HepG2 (cell line): ENCODE data around the gene TPX2. TPM values are rescaled to one million over a fixed set of nuclear protein-coding genes. Genes with fewer than 3 reads are reported as not detected.

ENCODE experiments used
- AKAP8 ChIP-seq: sonication (generic); formaldehyde crosslinking; IDR thresholded peaks from 2 replicates; pipeline ENCODE4 v1.5.1; 2020; ENCODE audit warnings: mild to moderate bottlenecking, missing genetic modification reagents
- FOXC1 ChIP-seq: sonication (generic); formaldehyde crosslinking; IDR thresholded peaks from 2 replicates; pipeline ENCODE4 v1.8.0; 2022; ENCODE audit warnings: mild to moderate bottlenecking, missing genetic modification reagents, borderline replicate concordance
- HDAC2 ChIP-seq: sonication (generic); formaldehyde crosslinking; IDR thresholded peaks from 2 replicates; pipeline ENCODE4 v1.4.0; 2020; ENCODE audit warnings: missing genetic modification reagents
- SRSF9 ChIP-seq: fragments of 200-400 bp; formaldehyde crosslinking; IDR thresholded peaks from 2 replicates; pipeline ENCODE4 v1.6.1; 2018; ENCODE audit warnings: borderline replicate concordance, mild to moderate bottlenecking, low read depth, low read length; ENCODE audit not compliant: insufficient read depth, poor library complexity, severe bottlenecking
- ZBTB7A ChIP-seq: sonication (generic); formaldehyde crosslinking; IDR thresholded peaks from 2 replicates; pipeline ENCODE4 v1.8.0; 2022; ENCODE audit warnings: mild to moderate bottlenecking, missing genetic modification reagents
- ZNF496 ChIP-seq: sonication (generic); formaldehyde crosslinking; IDR thresholded peaks from 2 replicates; pipeline ENCODE4 v1.8.1; 2023; ENCODE audit warnings: mild to moderate bottlenecking, moderate library complexity, missing genetic modification reagents; ENCODE audit not compliant: insufficient replicate concordance
- ZNF724P ChIP-seq: sonication (generic); formaldehyde crosslinking; IDR thresholded peaks from 2 replicates; pipeline ENCODE4 v1.8.0; 2022; ENCODE audit warnings: missing genetic modification reagents, borderline replicate concordance
- ZNF773 ChIP-seq: sonication (generic); formaldehyde crosslinking; IDR thresholded peaks from 2 replicates; pipeline ENCODE4 v1.4.0; 2020; ENCODE audit warnings: missing genetic modification reagents, borderline replicate concordance
- ZNF781 ChIP-seq: sonication (generic); formaldehyde crosslinking; IDR thresholded peaks from 2 replicates; pipeline ENCODE4 v1.5.1; 2020; ENCODE audit warnings: borderline replicate concordance, mild to moderate bottlenecking, missing genetic modification reagents; ENCODE audit errors: not compliant biosample characterization
- polyA plus RNA-seq, 8 experiments: library from polyadenylated mRNA; depleted of rRNA in 3 of 8; stranded (reverse) in 7 of 8; unstranded in 1 of 8; fragments of >200 nt; fragmentation: Illumina TruSeq in 4 of 8; extraction: Trizol in 4 of 8; gene quantifications; 2 replicates each; pipeline versions ENCODE4 v1.2.1 to v1.2.3, GENCODE V29; 2011 to 2016; ENCODE audit warnings: low read depth in 4 of 8, missing spikeins in 1 of 8, mixed read lengths in 1 of 8; ENCODE audit not compliant: insufficient read depth in 1 of 8
- total RNA-seq, 5 experiments: library from RNA; depleted of rRNA; stranded (reverse); fragments of >200 nt; fragmentation: Illumina TruSeq; extraction: Trizol; gene quantifications; 2 replicates each; pipeline ENCODE4 v1.2.3, GENCODE V29; 2016; ENCODE audit warnings: low read depth in 1 of 5
- TF ChIP-seq, protein P1 (sequence below): sonication (generic); formaldehyde crosslinking; IDR thresholded peaks from 2 replicates; pipeline ENCODE4 v1.4.0; 2020; ENCODE audit warnings: mild to moderate bottlenecking, missing genetic modification reagents
- TF ChIP-seq, protein P2 (sequence below): sonication (generic); formaldehyde crosslinking; IDR thresholded peaks from 2 replicates; pipeline ENCODE4 v1.4.0; 2020; ENCODE audit warnings: mild to moderate bottlenecking, low read depth, missing genetic modification reagents
- TF ChIP-seq, protein P3 (sequence below): sonication (generic); formaldehyde crosslinking; conservative IDR thresholded peaks from 2 replicates; pipeline ENCODE4 v1.4.0; 2020; ENCODE audit warnings: missing genetic modification reagents
- TF ChIP-seq, protein P4 (sequence below): sonication (generic); formaldehyde crosslinking; IDR thresholded peaks from 2 replicates; pipeline ENCODE4 v1.4.0; 2020; ENCODE audit warnings: missing genetic modification reagents, low read depth, mild to moderate bottlenecking, borderline replicate concordance

Gene TPX2
- total and polyA plus RNA-seq, 2 of the 13 experiments (the other 11 are each of a cell fraction or from before 2014, with no cell fraction given) = 34.3 to 124 TPM

DNA sequence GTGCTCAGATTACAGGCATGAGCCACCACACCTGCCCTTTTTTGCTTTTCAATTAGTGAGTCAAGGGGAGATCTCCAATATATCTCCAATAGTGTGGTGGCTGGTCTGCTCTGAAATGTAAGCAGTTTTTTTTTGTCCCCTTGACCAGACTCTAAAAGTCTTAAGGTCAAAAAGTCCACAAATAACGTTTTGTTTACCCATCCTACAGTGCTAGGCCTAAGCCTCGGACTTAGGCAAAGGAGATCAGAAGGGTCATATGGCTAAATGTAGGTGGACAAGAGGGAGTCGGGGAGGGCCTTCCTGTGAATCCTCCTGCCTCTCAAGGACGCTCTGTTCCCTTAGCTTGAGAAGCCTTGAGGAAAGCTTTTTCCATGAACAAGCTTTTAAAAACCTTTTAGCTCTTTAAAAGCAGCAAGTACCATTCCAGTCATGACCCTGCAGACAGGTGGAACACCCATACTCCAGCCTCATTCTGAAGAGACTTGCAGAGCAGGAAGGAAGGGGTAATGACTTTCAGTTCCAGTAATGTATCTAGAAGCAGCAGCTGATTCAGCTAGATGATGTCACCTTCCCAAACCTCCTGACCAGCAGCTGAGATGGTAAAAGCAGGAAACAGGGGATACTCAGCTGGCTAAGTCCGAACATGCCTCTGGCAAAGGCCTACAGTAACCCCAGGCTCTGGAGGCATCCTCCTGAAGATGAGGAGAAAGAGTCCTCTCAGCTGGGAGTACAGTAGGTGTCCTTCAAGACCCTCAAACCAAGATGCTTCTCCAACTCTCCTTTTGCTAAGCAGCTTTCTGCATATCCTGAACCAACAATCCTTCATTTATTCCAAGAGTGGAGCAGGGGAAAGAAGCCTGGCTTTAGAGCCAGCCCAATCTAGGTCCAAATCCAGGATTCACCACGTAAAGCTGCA is 40.0 kb upstream of the TPX2 start (continued):
- TF ChIP-seq, protein P1, sequence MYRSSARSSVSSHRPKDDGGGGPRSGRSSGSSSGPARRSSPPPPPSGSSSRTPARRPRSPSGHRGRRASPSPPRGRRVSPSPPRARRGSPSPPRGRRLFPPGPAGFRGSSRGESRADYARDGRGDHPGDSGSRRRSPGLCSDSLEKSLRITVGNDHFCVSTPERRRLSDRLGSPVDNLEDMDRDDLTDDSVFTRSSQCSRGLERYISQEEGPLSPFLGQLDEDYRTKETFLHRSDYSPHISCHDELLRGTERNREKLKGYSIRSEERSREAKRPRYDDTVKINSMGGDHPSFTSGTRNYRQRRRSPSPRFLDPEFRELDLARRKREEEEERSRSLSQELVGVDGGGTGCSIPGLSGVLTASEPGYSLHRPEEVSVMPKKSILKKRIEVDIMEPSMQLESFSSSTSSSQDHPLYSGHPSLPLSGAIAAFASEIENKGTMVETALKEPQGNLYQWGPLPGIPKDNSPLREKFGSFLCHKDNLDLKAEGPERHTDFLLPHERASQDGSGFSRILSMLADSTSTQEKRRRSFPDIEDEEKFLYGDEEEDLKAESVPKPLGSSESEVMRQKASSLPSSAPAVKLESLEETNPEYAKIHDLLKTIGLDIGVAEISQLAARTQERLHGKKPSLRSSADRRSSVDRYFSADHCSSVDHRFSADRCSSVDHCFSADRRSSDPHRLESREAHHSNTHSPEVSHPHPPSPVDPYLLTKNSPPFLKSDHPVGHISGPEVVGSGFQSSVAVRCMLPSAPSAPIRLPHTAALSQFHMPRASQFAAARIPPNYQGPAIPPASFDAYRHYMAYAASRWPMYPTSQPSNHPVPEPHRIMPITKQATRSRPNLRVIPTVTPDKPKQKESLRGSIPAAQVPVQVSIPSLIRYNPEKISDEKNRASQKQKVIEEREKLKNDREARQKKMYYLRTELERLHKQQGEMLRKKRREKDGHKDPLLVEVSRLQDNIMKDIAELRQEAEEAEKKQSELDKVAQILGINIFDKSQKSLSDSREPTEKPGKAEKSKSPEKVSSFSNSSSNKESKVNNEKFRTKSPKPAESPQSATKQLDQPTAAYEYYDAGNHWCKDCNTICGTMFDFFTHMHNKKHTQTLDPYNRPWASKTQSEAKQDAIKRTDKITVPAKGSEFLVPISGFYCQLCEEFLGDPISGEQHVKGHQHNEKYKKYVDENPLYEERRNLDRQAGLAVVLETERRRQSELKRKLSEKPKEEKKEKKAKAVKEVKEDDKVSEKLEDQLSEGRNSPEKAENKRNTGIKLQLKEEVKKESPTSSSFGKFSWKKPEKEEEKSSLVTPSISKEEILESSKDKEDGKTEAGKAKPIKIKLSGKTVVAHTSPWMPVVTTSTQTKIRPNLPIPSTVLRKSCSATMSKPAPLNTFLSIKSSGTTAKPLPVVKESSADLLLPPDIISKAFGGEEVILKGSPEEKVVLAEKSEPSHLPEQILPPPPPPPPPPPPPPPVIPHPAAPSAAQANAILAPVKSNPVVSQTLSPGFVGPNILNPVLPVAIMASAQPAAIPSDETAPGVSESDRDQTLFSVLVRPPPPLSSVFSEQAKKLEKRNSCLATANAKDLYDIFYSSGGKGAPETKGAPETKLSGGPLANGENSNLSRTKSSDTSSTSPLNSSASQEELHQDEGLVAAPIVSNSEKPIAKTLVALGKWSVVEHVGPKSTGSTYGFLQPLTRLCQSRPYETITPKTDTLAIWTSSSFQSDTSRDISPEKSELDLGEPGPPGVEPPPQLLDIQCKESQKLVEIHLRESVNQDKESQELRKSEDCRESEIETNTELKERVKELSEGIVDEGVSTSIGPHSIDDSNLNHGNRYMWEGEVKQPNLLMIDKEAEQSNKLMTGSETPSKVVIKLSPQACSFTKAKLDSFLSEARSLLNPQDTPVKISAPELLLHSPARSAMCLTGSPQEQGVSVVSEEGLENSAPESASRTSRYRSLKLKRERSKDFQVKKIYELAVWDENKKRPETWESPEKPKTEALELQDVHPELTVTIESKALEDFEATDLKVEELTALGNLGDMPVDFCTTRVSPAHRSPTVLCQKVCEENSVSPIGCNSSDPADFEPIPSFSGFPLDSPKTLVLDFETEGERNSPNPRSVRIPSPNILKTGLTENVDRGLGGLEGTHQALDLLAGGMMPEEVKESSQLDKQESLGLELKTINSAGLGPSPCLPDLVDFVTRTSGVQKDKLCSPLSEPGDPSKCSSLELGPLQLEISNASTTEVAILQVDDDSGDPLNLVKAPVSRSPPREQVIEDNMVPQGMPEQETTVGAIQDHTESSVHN (CRISPR knock-in tag) = no peak
- TF ChIP-seq ZNF773 (no peak), FOXC1 (no peak), SRSF9 (no peak), ZBTB7A (CRISPR knock-in tag) (peak; percentile 68; the same call in 1 of the 2 replicates), ZNF724P (CRISPR knock-in tag) (no peak), ZNF496 (CRISPR knock-in tag) (no peak), ZNF781 (CRISPR knock-in tag) (peak; percentile 25), AKAP8 (CRISPR knock-in tag) (no peak), HDAC2 (CRISPR knock-in tag) (peak; percentile 85; the same call in 1 of the 2 replicates)
- TF ChIP-seq, protein P2, sequence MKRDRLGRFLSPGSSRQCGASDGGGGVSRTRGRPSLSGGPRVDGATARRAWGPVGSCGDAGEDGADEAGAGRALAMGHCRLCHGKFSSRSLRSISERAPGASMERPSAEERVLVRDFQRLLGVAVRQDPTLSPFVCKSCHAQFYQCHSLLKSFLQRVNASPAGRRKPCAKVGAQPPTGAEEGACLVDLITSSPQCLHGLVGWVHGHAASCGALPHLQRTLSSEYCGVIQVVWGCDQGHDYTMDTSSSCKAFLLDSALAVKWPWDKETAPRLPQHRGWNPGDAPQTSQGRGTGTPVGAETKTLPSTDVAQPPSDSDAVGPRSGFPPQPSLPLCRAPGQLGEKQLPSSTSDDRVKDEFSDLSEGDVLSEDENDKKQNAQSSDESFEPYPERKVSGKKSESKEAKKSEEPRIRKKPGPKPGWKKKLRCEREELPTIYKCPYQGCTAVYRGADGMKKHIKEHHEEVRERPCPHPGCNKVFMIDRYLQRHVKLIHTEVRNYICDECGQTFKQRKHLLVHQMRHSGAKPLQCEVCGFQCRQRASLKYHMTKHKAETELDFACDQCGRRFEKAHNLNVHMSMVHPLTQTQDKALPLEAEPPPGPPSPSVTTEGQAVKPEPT (CRISPR knock-in tag) = peak; percentile 82; the same call in 1 of the 2 replicates
- TF ChIP-seq, protein P3, sequence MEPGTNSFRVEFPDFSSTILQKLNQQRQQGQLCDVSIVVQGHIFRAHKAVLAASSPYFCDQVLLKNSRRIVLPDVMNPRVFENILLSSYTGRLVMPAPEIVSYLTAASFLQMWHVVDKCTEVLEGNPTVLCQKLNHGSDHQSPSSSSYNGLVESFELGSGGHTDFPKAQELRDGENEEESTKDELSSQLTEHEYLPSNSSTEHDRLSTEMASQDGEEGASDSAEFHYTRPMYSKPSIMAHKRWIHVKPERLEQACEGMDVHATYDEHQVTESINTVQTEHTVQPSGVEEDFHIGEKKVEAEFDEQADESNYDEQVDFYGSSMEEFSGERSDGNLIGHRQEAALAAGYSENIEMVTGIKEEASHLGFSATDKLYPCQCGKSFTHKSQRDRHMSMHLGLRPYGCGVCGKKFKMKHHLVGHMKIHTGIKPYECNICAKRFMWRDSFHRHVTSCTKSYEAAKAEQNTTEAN (CRISPR knock-in tag) = no peak
- TF ChIP-seq, protein P4, sequence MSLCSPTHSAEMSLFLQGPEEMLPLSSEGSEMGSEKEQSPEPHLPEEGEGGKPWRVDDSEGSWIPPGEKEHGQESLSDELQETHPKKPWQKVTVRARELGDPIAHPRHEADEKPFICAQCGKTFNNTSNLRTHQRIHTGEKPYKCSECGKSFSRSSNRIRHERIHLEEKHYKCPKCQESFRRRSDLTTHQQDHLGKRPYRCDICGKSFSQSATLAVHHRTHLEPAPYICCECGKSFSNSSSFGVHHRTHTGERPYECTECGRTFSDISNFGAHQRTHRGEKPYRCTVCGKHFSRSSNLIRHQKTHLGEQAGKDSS = peak; percentile 67; the same call in 1 of the 2 replicates
